OCI-LY7 (cell line): Measurements from ENCODE around the gene RAB22A. TPM values are rescaled to one million over a fixed set of nuclear protein-coding genes. Genes with fewer than 3 reads are reported as not detected.
A peak's percentile ranks its signal among the peaks of the same experiment; 100 is the strongest.

Experiments used
- BruUV-seq: library from RNA; stranded (reverse); fragments of 400-500 nt; replicated peaks from 2 replicates; lab custom pipeline; 2021; lab: Mats Ljungman, UMichigan
- CTCF ChIA-PET: fragments of 300-600 bp; sonication (Branson Sonifier 250); formaldehyde crosslinking; loops from one replicate; lab custom pipeline; 2022; ENCODE audit warnings: antibody characterized with exemption; ENCODE audit not compliant: unreplicated experiment; lab: Charles Lee
- POLR2A ChIA-PET: fragments of 300-600 bp; sonication (Branson Sonifier 250); formaldehyde crosslinking; loops from one replicate; lab custom pipeline; 2022; ENCODE audit warnings: antibody characterized with exemption; lab: Charles Lee
- DNase-seq: peaks from one replicate; pipeline ENCODE4 v3.0.0-alpha.2; 2015; ENCODE audit warnings: low spot score
- H2AFZ ChIP-seq: fragments of 200-600 bp; sonication (generic), shearing (Covaris generic); 2 replicates; pipeline ENCODE4 v1.6.1; 2014; ENCODE audit warnings: mild to moderate bottlenecking, antibody characterized with exemption, low read length, moderate library complexity
- H3K27ac ChIP-seq: fragments of 200-600 bp; sonication (generic); 2 replicates; pipeline ENCODE4 v1.5.1; 2014; ENCODE audit warnings: mixed run types, low read depth, mild to moderate bottlenecking, moderate library complexity, low read length, inconsistent platforms; ENCODE audit not compliant: poor library complexity, severe bottlenecking
- H3K36me3 ChIP-seq: fragments of 200-600 bp; sonication (generic); 2 replicates; pipeline ENCODE4 v1.6.1; 2014; ENCODE audit warnings: mild to moderate bottlenecking, antibody characterized with exemption, low read length, moderate library complexity, mixed read lengths; ENCODE audit not compliant: insufficient read depth
- H3K4me1 ChIP-seq: fragments of 200-600 bp; sonication (generic); 2 replicates; pipeline ENCODE4 v1.5.1; 2014; ENCODE audit warnings: mild to moderate bottlenecking, low read length; ENCODE audit not compliant: insufficient read depth, poor library complexity, severe bottlenecking
- H3K4me2 ChIP-seq: fragments of 200-600 bp; sonication (generic); 2 replicates; pipeline ENCODE4 v1.6.1; 2014; ENCODE audit warnings: mild to moderate bottlenecking, low read length
- H3K4me3 ChIP-seq: fragments of 200-600 bp; sonication (generic); 2 replicates; pipeline ENCODE4 v1.5.1; 2014; ENCODE audit warnings: mild to moderate bottlenecking, low read depth, low read length; ENCODE audit not compliant: poor library complexity, severe bottlenecking
- H3K79me2 ChIP-seq: fragments of 200-600 bp; sonication (generic); 2 replicates; pipeline ENCODE4 v1.6.1; 2016; ENCODE audit warnings: low read depth, mild to moderate bottlenecking, low read length, moderate library complexity, mixed read lengths; ENCODE audit not compliant: insufficient read depth
- H3K9me2 ChIP-seq: fragments of 200-600 bp; sonication (generic); 2 replicates; pipeline ENCODE4 v1.6.1; 2016; ENCODE audit warnings: mild to moderate bottlenecking, low read length, mixed read lengths; ENCODE audit not compliant: insufficient read depth
- H3K9me3 ChIP-seq: fragments of 200-600 bp; sonication (generic); 2 replicates; pipeline ENCODE4 v1.6.1; 2014; ENCODE audit warnings: mild to moderate bottlenecking, mixed run types, low read length, mixed read lengths
- H4K20me1 ChIP-seq: fragments of 200-600 bp; sonication (generic); 2 replicates; pipeline ENCODE4 v1.6.1; 2014; ENCODE audit warnings: mild to moderate bottlenecking, antibody characterized with exemption, low read length, moderate library complexity, mixed read lengths; ENCODE audit not compliant: insufficient read depth
- CTCF ChIP-seq: fragments of 200-600 bp; sonication (generic); conservative IDR thresholded peaks from 2 replicates; pipeline ENCODE4 v1.5.1; 2014; ENCODE audit warnings: mild to moderate bottlenecking, antibody characterized with exemption, low read length, moderate library complexity, mixed read lengths
- EZH2phosphoT487 ChIP-seq: fragments of 200-600 bp; sonication (generic); IDR thresholded peaks from 2 replicates; pipeline ENCODE4 v1.6.1; 2018; ENCODE audit warnings: low read depth, borderline replicate concordance, mild to moderate bottlenecking, mixed run types, antibody characterized with exemption, low read length, moderate library complexity, mixed read lengths
- intact Hi-C: fragments of 100-400 bp; cut with micrococcal nuclease; formaldehyde crosslinking; loops from one replicate; pipeline ENCODE4 v1.10.0; 2022; ENCODE audit not compliant: unreplicated experiment
- total RNA-seq, 2 experiments: library from RNA; depleted of rRNA in 1 of 2; stranded (reverse); fragments of >200 nt in 1 of 2; shearing (Covaris generic) in 1 of 2; gene quantifications; 2 replicates each; pipeline ENCODE4 v1.2.3, GENCODE V29; 2014 to 2022

The RAB22A gene
- total RNA-seq, 2 experiments from 2014 or later: 7.0 to 13.4 TPM

- H3K9me2 ChIP-seq: no peaks in the 10 kb centered on the region
- peaks cover 17% of the 10 kb centered on the region for H3K36me3 ChIP-seq
- no peak overlapping the region for H2AFZ ChIP-seq
- H3K4me3 ChIP-seq: no peak overlapping the region
- ChIA-PET POLR2A (interaction anchor here (0.7 to 1.9 kb wide), 3 partner anchors 8 to 15 kb away, joined by 3 to 5 read pairs (median 3); no protein-coding TSS in a partner anchor), CTCF (no interaction called here)
- H3K79me2 ChIP-seq: peaks cover 99% of the 10 kb centered on the region
- BruUV-seq: no TSS peak
- H3K27ac ChIP-seq: no peak overlapping the region
- H3K9me3 ChIP-seq: peaks cover 4% of the 10 kb centered on the region; the same call in 1 of the 2 replicates
- H4K20me1 ChIP-seq: peaks cover 41% of the 10 kb centered on the region
- DNase-seq: no peak
- TF ChIP-seq EZH2phosphoT487 (no peak), CTCF (no peak)
- intact Hi-C loops: no loop called here
- peak overlapping the region; percentile 14; the same call in 1 of the 2 replicates for H3K4me2 ChIP-seq
- peaks cover 56% of the 10 kb centered on the region for H3K4me1 ChIP-seq
Observed at GRCh38 chr20:58406422-58407001, 97.0 kb downstream of the RAB22A start.

GRCh38 chr20:58407201-58407873 lies 97.8 kb downstream of the RAB22A start:
- Histone ChIP-seq H3K36me3 (peaks cover 22% of the 10 kb centered on the region), H3K4me3 (no peak overlapping the region), H3K9me2 (no peaks in the 10 kb centered on the region), H3K79me2 (peaks cover 99% of the 10 kb centered on the region), H3K27ac (no peak overlapping the region), H2AFZ (no peak overlapping the region), H3K4me1 (peaks cover 48% of the 10 kb centered on the region), H4K20me1 (peaks cover 33% of the 10 kb centered on the region), H3K4me2 (peak overlapping the region; percentile 56; the same call in 1 of the 2 replicates), H3K9me3 (peaks cover 9% of the 10 kb centered on the region; the same call in 1 of the 2 replicates)
- ChIA-PET POLR2A (interaction anchor here (0.7 to 1.9 kb wide), 5 partner anchors 11 to 18 kb away, joined by 3 to 5 read pairs (median 3); partner anchors contain the start of gene VAPB), CTCF (no interaction called here)
- DNase-seq: no peak
- intact Hi-C loops: no loop called here
- no peak for TF ChIP-seq CTCF
- TF ChIP-seq EZH2phosphoT487: no peak
- no TSS peak for BruUV-seq
